Stimulated activated CD8-positive, alpha-beta memory T cell treated with anti-CD3 and anti-CD28 coated beads, Interleukin-12 subunit alpha, Interleukin-12 subunit beta, amount 100 ng/mL, for 1 hour (primary cell): ENCODE measurements around the gene XRN2.
"Not testable (repeated sequence)": the region's sequence is repeated elsewhere in the genome, so short reads cannot be mapped to it uniquely, and the experiment has no call there.

Experiments
- DNase-seq: peaks from one replicate; pipeline ENCODE4 v3.0.0-alpha.2; 2020; ENCODE audit warnings: low read depth

The XRN2 gene

GRCh38 chr20:21390768-21391167 is 87.6 kb downstream of the XRN2 start:
- no peak for DNase-seq

GRCh38 chr20:21391185-21391971 is 88.2 kb downstream of the XRN2 start:
- DNase-seq: no peak

- DNase-seq: no peak
These were observed 88.8 kb downstream of the XRN2 start for GRCh38 chr20:21391972-21392352.

GRCh38 chr20:21393166-21393565 is 90.0 kb downstream of the XRN2 start:
- DNase-seq: no peak

- DNase-seq: no peak
These were observed 90.8 kb downstream of the XRN2 start for GRCh38 chr20:21393816-21394519.

- no peak for DNase-seq
These were observed 91.4 kb downstream of the XRN2 start for GRCh38 chr20:21394551-21394950.

- DNase-seq: no peak
These were observed 92.0 kb downstream of the XRN2 start for GRCh38 chr20:21395051-21395665.

GRCh38 chr20:21395666-21396598 is 92.8 kb downstream of the XRN2 start:
- DNase-seq: peak; percentile 17

GRCh38 chr20:21396599-21397340 is 93.6 kb downstream of the XRN2 start:
- no peak for DNase-seq

GRCh38 chr20:21397341-21398108 is 94.4 kb downstream of the XRN2 start, which contains the start of gene NKX2-4:
TSS of gene NKX2-4 (minus strand) at chr20:21397526. CDS start at chr20:21397399, 127 bp downstream.
- DNase-seq: no peak

GRCh38 chr20:21398109-21399004 is 95.2 kb downstream of the XRN2 start:
- DNase-seq: no peak

GRCh38 chr20:21399005-21399475 is 95.9 kb downstream of the XRN2 start:
- DNase-seq: no peak

- DNase-seq: no peak
These were observed 108.6 kb downstream of the XRN2 start for GRCh38 chr20:21411725-21412124.

GRCh38 chr20:21413996-21414395 is 110.9 kb downstream of the XRN2 start:
- not testable (repeated sequence) for DNase-seq

GRCh38 chr20:21419147-21419546 is 116.0 kb downstream of the XRN2 start:
- not testable (repeated sequence) for DNase-seq

- DNase-seq: no peak
These were observed 118.6 kb downstream of the XRN2 start for GRCh38 chr20:21421601-21422236.

GRCh38 chr20:21423712-21424111 is 120.6 kb downstream of the XRN2 start:
- not testable (repeated sequence) for DNase-seq

- no peak for DNase-seq
These were observed 121.7 kb downstream of the XRN2 start for GRCh38 chr20:21424846-21425245.

GRCh38 chr20:21430020-21430419 is 126.9 kb downstream of the XRN2 start:
- no peak for DNase-seq
